ENCODE data around the gene PSMB3. TPM values are rescaled to one million over a fixed set of nuclear protein-coding genes. Genes with fewer than 3 reads are reported as not detected.

PSMB3 gene
- total and polyA plus RNA-seq, 9 of the 15 experiments (the other 6 are each of a cell fraction or from before 2014, with no cell fraction given), result 460 to 2,775 (median 574) TPM

GRCh38 chr17:38730526-38731379, 21.8 kb upstream of the PSMB3 start (continued):
- TF ChIP-seq PHTF2 (CRISPR knock-in tag; IDR thresholded peaks at IDR 0.05) (no peak), ZNF785 (CRISPR knock-in tag; IDR thresholded peaks at IDR 0.05) (no peak), ARHGAP35 (IDR thresholded peaks at IDR 0.05; ENCODE audit: partially characterized antibody) (peak; percentile 16), CHAMP1 (IDR thresholded peaks at IDR 0.05) (no peak), E4F1 (CRISPR knock-in tag; IDR thresholded peaks at IDR 0.05; ENCODE audit: borderline replicate concordance) (no peak), RAD51 (IDR thresholded peaks at IDR 0.05; ENCODE audit: borderline replicate concordance, low read depth) (0 out of 2 replicates have a peak, but pooled peaks have one; percentile 21), POLR2A (conservative IDR thresholded peaks at IDR 0.05) (no peak), ZNF140 (CRISPR knock-in tag; IDR thresholded peaks at IDR 0.05) (no peak), TBP (optimal IDR thresholded peaks at IDR 0.05; ENCODE audit: low read depth, low read length) (no peak), TEAD4 (IDR thresholded peaks at IDR 0.05; ENCODE audit: low read length) (peak; percentile 12; the same call in 1 of the 2 replicates), TEAD4 (CRISPR knock-in tag; IDR thresholded peaks at IDR 0.05; ENCODE audit: borderline replicate concordance) (no peak), ZNF589 (CRISPR knock-in tag; IDR thresholded peaks at IDR 0.05; ENCODE audit: low read depth) (no peak), SMAD4 (CRISPR knock-in tag; conservative IDR thresholded peaks at IDR 0.05) (no peak), ZNF3 (CRISPR knock-in tag; IDR thresholded peaks at IDR 0.05) (no peak), EGR1 (conservative IDR thresholded peaks at IDR 0.05) (0 out of 2 replicates have a peak, but pooled peaks have one; percentile 36), MLLT1 (IDR thresholded peaks at IDR 0.05) (peak in 1 of 2 experiments; percentile 73; a peak in 2 of 4 replicates), PPARD (CRISPR knock-in tag; IDR thresholded peaks at IDR 0.05) (no peak), LARP7 (IDR thresholded peaks at IDR 0.05) (peak; percentile 60; the same call in 1 of the 2 replicates), ZBTB17 (CRISPR knock-in tag; IDR thresholded peaks at IDR 0.05) (no peak), ARID3A (IDR thresholded peaks at IDR 0.05; ENCODE audit: borderline replicate concordance, low read depth, low read length) (no peak), HDGF (IDR thresholded peaks at IDR 0.05) (peak; percentile 57; the same call in 1 of the 2 replicates), SETDB1 (IDR thresholded peaks at IDR 0.05; ENCODE audit: low read length) (no peak)

All from K562 (cell line).